Measurements from ENCODE around the gene ERCC6. TPM values are rescaled to one million over a fixed set of nuclear protein-coding genes. Genes with fewer than 3 reads are reported as not detected.

ERCC6 gene
- total RNA-seq, 1 experiment from 2014 or later: 36.7 TPM

DNA sequence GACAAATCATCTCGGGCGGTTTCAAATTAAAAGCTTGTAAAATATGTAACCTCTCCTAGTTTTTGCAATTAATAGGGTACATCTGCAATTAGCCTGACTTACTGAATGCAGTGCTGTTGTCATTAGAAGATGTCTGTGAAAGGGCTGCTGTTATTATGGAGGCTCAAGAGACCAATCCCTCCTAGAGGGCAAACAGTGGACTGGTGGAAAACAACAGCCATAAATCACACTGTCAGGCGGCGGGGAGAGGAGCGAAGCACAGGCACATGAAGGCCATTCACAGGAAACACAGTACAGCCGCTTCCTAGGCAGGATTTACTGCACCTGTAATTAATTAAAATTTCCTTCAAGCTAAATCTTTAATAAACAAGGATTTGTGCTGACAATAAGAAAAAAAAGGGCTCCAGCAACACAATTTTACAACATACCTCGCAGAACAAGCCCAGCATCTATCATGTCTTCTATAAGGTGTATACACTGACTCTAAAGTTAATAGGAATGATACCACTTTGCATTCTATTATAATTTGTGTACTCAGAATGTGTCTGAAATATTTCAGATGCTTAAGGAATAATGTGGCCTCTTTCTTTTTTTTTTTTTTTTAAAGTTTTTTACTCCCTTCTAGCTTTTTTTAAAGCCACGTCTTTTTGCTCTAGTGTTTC is 50.7 kb downstream of the ERCC6 start:
- no peaks in the 10 kb centered on the region for H3K27me3 ChIP-seq (ENCODE audit: low read length)
- no peaks in the 10 kb centered on the region for H4K20me1 ChIP-seq (ENCODE audit: low read length)
- H3K9me2 ChIP-seq (replicated peaks; ENCODE audit: low read length): no peaks in the 10 kb centered on the region
- H3K36me3 ChIP-seq (ENCODE audit: low read depth, low read length): peaks cover 17% of the 10 kb centered on the region
- CTCF ChIA-PET: no interaction called here
- H3K4me1 ChIP-seq (ENCODE audit: insufficient read depth, low read length): no peaks in the 10 kb centered on the region
- no peak overlapping the region for H3K9ac ChIP-seq (ENCODE audit: low read length)
- no peaks in the 10 kb centered on the region for H3K79me2 ChIP-seq (ENCODE audit: low read length)
- DNase-seq (no peak), ATAC-seq (no peak)
- no peak overlapping the region for H2AFZ ChIP-seq (ENCODE audit: low read length)
- no peak overlapping the region for H3K4me3 ChIP-seq (ENCODE audit: low read length)
- TF ChIP-seq EZH2phosphoT487 (IDR thresholded peaks at IDR 0.05; ENCODE audit: borderline replicate concordance, low read length) (no peak), EZH2 (IDR thresholded peaks at IDR 0.05; ENCODE audit: low read length, unreplicated experiment) (no peak)
- TF ChIP-seq, protein P1, sequence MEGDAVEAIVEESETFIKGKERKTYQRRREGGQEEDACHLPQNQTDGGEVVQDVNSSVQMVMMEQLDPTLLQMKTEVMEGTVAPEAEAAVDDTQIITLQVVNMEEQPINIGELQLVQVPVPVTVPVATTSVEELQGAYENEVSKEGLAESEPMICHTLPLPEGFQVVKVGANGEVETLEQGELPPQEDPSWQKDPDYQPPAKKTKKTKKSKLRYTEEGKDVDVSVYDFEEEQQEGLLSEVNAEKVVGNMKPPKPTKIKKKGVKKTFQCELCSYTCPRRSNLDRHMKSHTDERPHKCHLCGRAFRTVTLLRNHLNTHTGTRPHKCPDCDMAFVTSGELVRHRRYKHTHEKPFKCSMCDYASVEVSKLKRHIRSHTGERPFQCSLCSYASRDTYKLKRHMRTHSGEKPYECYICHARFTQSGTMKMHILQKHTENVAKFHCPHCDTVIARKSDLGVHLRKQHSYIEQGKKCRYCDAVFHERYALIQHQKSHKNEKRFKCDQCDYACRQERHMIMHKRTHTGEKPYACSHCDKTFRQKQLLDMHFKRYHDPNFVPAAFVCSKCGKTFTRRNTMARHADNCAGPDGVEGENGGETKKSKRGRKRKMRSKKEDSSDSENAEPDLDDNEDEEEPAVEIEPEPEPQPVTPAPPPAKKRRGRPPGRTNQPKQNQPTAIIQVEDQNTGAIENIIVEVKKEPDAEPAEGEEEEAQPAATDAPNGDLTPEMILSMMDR (conservative IDR thresholded peaks at IDR 0.05; ENCODE audit: low read depth, low read length): no peak
- H3K4me2 ChIP-seq (ENCODE audit: low read length): no peak overlapping the region
- no TSS peak for BruUV-seq (replicated peaks)
- no peaks in the 10 kb centered on the region for H3F3A ChIP-seq (ENCODE audit: low read length, unreplicated experiment)
- intact Hi-C loops (cut with micrococcal nuclease): no loop called here
- no peaks in the 10 kb centered on the region for H3K9me3 ChIP-seq (ENCODE audit: low read length)
- POLR2A ChIA-PET (ENCODE audit: unreplicated experiment): interaction anchor here (0.5 to 0.6 kb wide), 2 partner anchors 53 to 106 kb away, joined by 3 to 13 read pairs; no protein-coding TSS in a partner anchor
- no peak overlapping the region for H3K27ac ChIP-seq (ENCODE audit: low read length)

DNA sequence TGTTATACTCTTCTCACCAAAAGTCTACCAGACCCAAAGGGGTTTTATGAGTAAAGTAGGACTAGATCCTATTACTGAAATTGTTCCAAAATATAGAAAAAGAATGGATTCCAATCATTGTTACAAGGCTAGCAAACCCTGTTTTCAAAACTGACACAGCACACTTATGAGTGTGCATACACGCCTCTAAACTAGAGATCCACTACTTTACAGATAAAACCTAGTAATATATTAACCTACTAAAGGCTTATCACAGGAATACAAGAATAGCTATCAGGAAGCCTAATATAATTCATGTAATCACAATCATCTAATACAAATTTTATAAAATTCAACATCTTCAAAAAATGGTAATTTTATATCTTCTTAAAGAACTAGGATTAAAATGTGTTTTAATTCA is 52.2 kb downstream of the ERCC6 start:
- H3K9me2 ChIP-seq (replicated peaks; ENCODE audit: low read length): no peaks in the 10 kb centered on the region
- no peak overlapping the region for H3K9ac ChIP-seq (ENCODE audit: low read length)
- H4K20me1 ChIP-seq (ENCODE audit: low read length): no peaks in the 10 kb centered on the region
- no peak overlapping the region for H3K4me2 ChIP-seq (ENCODE audit: low read length)
- DNase-seq (no peak), ATAC-seq (no peak)
- no peak overlapping the region for H2AFZ ChIP-seq (ENCODE audit: low read length)
- H3K36me3 ChIP-seq (ENCODE audit: low read depth, low read length): peaks cover 24% of the 10 kb centered on the region
- H3K79me2 ChIP-seq (ENCODE audit: low read length): no peaks in the 10 kb centered on the region
- ChIA-PET CTCF (no interaction called here), POLR2A (ENCODE audit: unreplicated experiment) (no interaction called here)
- H3K9me3 ChIP-seq (ENCODE audit: low read length): no peaks in the 10 kb centered on the region
- intact Hi-C loops (cut with micrococcal nuclease): no loop called here
- H3K27me3 ChIP-seq (ENCODE audit: low read length): no peaks in the 10 kb centered on the region
- H3K4me1 ChIP-seq (ENCODE audit: insufficient read depth, low read length): no peaks in the 10 kb centered on the region
- TF ChIP-seq, protein P1 (conservative IDR thresholded peaks at IDR 0.05; ENCODE audit: low read depth, low read length): no peak
- TF ChIP-seq EZH2phosphoT487 (IDR thresholded peaks at IDR 0.05; ENCODE audit: borderline replicate concordance, low read length): no peak
- TF ChIP-seq EZH2 (IDR thresholded peaks at IDR 0.05; ENCODE audit: low read length, unreplicated experiment): no peak
- H3F3A ChIP-seq (ENCODE audit: low read length, unreplicated experiment): no peaks in the 10 kb centered on the region
- BruUV-seq (replicated peaks): no TSS peak
- no peak overlapping the region for H3K4me3 ChIP-seq (ENCODE audit: low read length)
- no peak overlapping the region for H3K27ac ChIP-seq (ENCODE audit: low read length)

DNA sequence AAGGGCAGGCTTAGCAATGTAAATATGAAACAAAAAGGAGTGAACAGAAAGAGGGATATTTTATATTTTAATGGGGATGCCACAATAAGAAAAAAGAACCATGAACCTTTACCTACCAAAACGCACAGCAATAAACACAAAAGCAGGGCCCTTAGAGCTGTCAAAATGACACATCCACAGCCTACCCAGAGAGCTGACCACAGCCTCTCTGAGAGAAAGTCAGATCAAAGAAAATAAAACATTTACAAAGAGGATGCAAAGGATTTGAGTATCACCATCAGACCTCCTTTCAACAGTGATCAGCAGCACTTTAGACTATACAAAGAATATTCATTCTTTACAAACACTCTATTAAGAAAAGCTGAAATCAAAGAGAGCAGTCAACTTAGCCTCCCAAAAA is 52.9 kb downstream of the ERCC6 start:
- POLR2A ChIA-PET (ENCODE audit: unreplicated experiment): no interaction called here
- intact Hi-C loops (cut with micrococcal nuclease): no loop called here
- ATAC-seq: no peak
- Histone ChIP-seq H3K4me1 (ENCODE audit: insufficient read depth, low read length) (no peaks in the 10 kb centered on the region), H3K36me3 (ENCODE audit: low read depth, low read length) (peaks cover 20% of the 10 kb centered on the region), H3K79me2 (ENCODE audit: low read length) (no peaks in the 10 kb centered on the region), H3F3A (ENCODE audit: low read length, unreplicated experiment) (no peaks in the 10 kb centered on the region), H4K20me1 (ENCODE audit: low read length) (no peaks in the 10 kb centered on the region), H3K27me3 (ENCODE audit: low read length) (no peaks in the 10 kb centered on the region), H3K27ac (ENCODE audit: low read length) (no peak overlapping the region), H3K9ac (ENCODE audit: low read length) (no peak overlapping the region), H3K9me2 (replicated peaks; ENCODE audit: low read length) (no peaks in the 10 kb centered on the region), H3K9me3 (ENCODE audit: low read length) (no peaks in the 10 kb centered on the region), H2AFZ (ENCODE audit: low read length) (no peak overlapping the region), H3K4me3 (ENCODE audit: low read length) (no peak overlapping the region), H3K4me2 (ENCODE audit: low read length) (no peak overlapping the region)
- CTCF ChIA-PET: no interaction called here
- TF ChIP-seq EZH2 (IDR thresholded peaks at IDR 0.05; ENCODE audit: low read length, unreplicated experiment) (no peak), EZH2phosphoT487 (IDR thresholded peaks at IDR 0.05; ENCODE audit: borderline replicate concordance, low read length) (no peak)
- TF ChIP-seq, protein P1 (conservative IDR thresholded peaks at IDR 0.05; ENCODE audit: low read depth, low read length): no peak
- DNase-seq: no peak
- BruUV-seq (replicated peaks): no TSS peak

All from PC-3 (cell line).